ENCODE data around the gene CFAP97D1. TPM values are rescaled to one million over a fixed set of nuclear protein-coding genes. Genes with fewer than 3 reads are reported as not detected.

CFAP97D1 gene
- total RNA-seq, 1 experiment from 2014 or later, result 0.13 TPM

- H3K36me3 Mint-ChIP-seq, result peaks cover 25% of the 10 kb centered on the region
- ATAC-seq (no peak), DNase-seq (ENCODE audit: low spot score) (no peak)
- H3K27ac Mint-ChIP-seq, result no peak overlapping the region
- no peak overlapping the region for H3K4me3 Mint-ChIP-seq
- POLR2A ChIA-PET, result interaction anchor here (0.8 kb wide), 1 partner anchor 11 kb away, joined by 3 read pairs; no protein-coding TSS in a partner anchor
- peaks cover 8% of the 10 kb centered on the region for H3K4me1 Mint-ChIP-seq
- H3K27me3 Mint-ChIP-seq (ENCODE audit: low read depth), result no peaks in the 10 kb centered on the region
- TF ChIP-seq ZNF423 (CRISPR knock-in tag; IDR thresholded peaks at IDR 0.05) (no peak), RELA (CRISPR knock-in tag; IDR thresholded peaks at IDR 0.05; ENCODE audit: borderline replicate concordance) (no peak), NR3C1 (CRISPR knock-in tag; conservative IDR thresholded peaks at IDR 0.05; ENCODE audit: low read depth) (no peak), ZBTB43 (CRISPR knock-in tag; IDR thresholded peaks at IDR 0.05) (no peak), GTF2I (CRISPR knock-in tag; conservative IDR thresholded peaks at IDR 0.05) (no peak), ZNF532 (CRISPR knock-in tag; IDR thresholded peaks at IDR 0.05; ENCODE audit: borderline replicate concordance) (no peak), ZBTB21 (CRISPR knock-in tag; IDR thresholded peaks at IDR 0.05; ENCODE audit: borderline replicate concordance) (no peak), JUN (CRISPR knock-in tag; IDR thresholded peaks at IDR 0.05) (no peak), FOXP4 (CRISPR knock-in tag; IDR thresholded peaks at IDR 0.05) (no peak), TEAD1 (CRISPR knock-in tag; IDR thresholded peaks at IDR 0.05) (no peak)
- no peaks in the 10 kb centered on the region for H3K9me3 Mint-ChIP-seq
- CTCF ChIA-PET, result interaction anchor here (0.5 to 14.2 kb wide), 19 partner anchors 11 to 399 kb away, joined by 3 to 476 read pairs (median 4); partner anchors contain the start of genes CD300LG and DUSP3
Measured at GRCh38 chr17:43767053-43767712, 13.1 kb upstream of the CFAP97D1 start.

GRCh38 chr17:43767713-43768059 is 12.5 kb upstream of the CFAP97D1 start:
- peaks cover 30% of the 10 kb centered on the region for H3K36me3 Mint-ChIP-seq
- H3K27me3 Mint-ChIP-seq (ENCODE audit: low read depth), result no peaks in the 10 kb centered on the region
- H3K4me3 Mint-ChIP-seq, result no peak overlapping the region
- POLR2A ChIA-PET, result no interaction called here
- H3K27ac Mint-ChIP-seq, result no peak overlapping the region
- ATAC-seq (no peak), DNase-seq (ENCODE audit: low spot score) (no peak)
- H3K4me1 Mint-ChIP-seq, result peaks cover 3% of the 10 kb centered on the region
- H3K9me3 Mint-ChIP-seq, result no peaks in the 10 kb centered on the region
- CTCF ChIA-PET, result interaction anchor here (0.9 to 14.2 kb wide), 10 partner anchors 11 to 400 kb away, joined by 3 to 476 read pairs (median 4); partner anchors contain the start of genes CD300LG and DUSP3
- no peak for TF ChIP-seq ZNF396 (CRISPR knock-in tag; IDR thresholded peaks at IDR 0.05; ENCODE audit: borderline replicate concordance)
- no peak for TF ChIP-seq ZMAT4 (CRISPR knock-in tag; IDR thresholded peaks at IDR 0.05)
- TF ChIP-seq MAX (CRISPR knock-in tag; IDR thresholded peaks at IDR 0.05), result no peak
- no peak for TF ChIP-seq IRF2 (CRISPR knock-in tag; IDR thresholded peaks at IDR 0.05; ENCODE audit: borderline replicate concordance, low read depth)
- TF ChIP-seq ERG (CRISPR knock-in tag; IDR thresholded peaks at IDR 0.05), result no peak
- TF ChIP-seq ZNF281 (CRISPR knock-in tag; IDR thresholded peaks at IDR 0.05), result no peak
- TF ChIP-seq NFE2L1 (CRISPR knock-in tag; IDR thresholded peaks at IDR 0.05), result no peak
- no peak for TF ChIP-seq NFATC4 (CRISPR knock-in tag; IDR thresholded peaks at IDR 0.05)
- TF ChIP-seq ATF2 (CRISPR knock-in tag; IDR thresholded peaks at IDR 0.05; ENCODE audit: borderline replicate concordance, low read depth), result no peak
